ENCODE results near the gene CHAMP1.

Gene CHAMP1

DNA sequence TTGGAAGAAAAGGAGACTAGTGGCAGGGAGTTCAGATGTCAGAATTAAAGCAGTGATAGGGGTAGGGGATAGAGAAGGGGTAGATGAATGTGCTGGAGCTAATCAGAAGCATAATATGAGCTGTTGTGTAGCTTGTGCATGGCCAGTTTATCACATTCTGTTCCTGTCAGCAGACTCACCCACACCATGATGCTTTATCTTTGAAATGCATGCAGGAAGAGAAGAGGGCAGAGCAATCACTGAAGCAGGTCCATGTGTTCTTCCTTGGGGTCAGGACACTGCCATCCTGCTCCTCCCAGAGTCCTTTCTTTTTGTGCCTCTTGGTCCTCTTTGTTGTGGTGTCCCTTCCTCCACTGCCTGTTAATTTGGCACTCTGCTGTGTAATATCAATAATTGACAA lies 5.8 kb downstream of the CHAMP1 start:
- H3K27ac ChIP-seq (ENCODE audit: low read length) = no peak overlapping the region
- H3K79me2 ChIP-seq (ENCODE audit: low read length) = peaks cover 96% of the 10 kb centered on the region
- H3K9ac ChIP-seq (ENCODE audit: low read length) = no peak overlapping the region
- peaks cover 68% of the 10 kb centered on the region for H3K36me3 ChIP-seq (replicated peaks; ENCODE audit: low read depth, low read length)
- no peak overlapping the region for H3K4me3 ChIP-seq (ENCODE audit: low read length)
- peaks cover 85% of the 10 kb centered on the region for H4K20me1 ChIP-seq (ENCODE audit: insufficient read depth, low read length)
- no peak for TF ChIP-seq EZH2phosphoT487 (IDR thresholded peaks at IDR 0.05; ENCODE audit: low read depth)
- TF ChIP-seq, protein P1, sequence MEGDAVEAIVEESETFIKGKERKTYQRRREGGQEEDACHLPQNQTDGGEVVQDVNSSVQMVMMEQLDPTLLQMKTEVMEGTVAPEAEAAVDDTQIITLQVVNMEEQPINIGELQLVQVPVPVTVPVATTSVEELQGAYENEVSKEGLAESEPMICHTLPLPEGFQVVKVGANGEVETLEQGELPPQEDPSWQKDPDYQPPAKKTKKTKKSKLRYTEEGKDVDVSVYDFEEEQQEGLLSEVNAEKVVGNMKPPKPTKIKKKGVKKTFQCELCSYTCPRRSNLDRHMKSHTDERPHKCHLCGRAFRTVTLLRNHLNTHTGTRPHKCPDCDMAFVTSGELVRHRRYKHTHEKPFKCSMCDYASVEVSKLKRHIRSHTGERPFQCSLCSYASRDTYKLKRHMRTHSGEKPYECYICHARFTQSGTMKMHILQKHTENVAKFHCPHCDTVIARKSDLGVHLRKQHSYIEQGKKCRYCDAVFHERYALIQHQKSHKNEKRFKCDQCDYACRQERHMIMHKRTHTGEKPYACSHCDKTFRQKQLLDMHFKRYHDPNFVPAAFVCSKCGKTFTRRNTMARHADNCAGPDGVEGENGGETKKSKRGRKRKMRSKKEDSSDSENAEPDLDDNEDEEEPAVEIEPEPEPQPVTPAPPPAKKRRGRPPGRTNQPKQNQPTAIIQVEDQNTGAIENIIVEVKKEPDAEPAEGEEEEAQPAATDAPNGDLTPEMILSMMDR (IDR thresholded peaks at IDR 0.05; ENCODE audit: low read depth, low read length) = no peak
- H3K27me3 ChIP-seq (ENCODE audit: low read depth, low read length) = no peaks in the 10 kb centered on the region
- no peak overlapping the region for H3K4me2 ChIP-seq (ENCODE audit: low read length)
- H2AFZ ChIP-seq (ENCODE audit: low read depth, low read length) = no peak overlapping the region
- H3K4me1 ChIP-seq (ENCODE audit: low read length) = peaks cover 7% of the 10 kb centered on the region
- H3K9me3 ChIP-seq (ENCODE audit: insufficient read depth, low read length) = no peaks in the 10 kb centered on the region

GRCh38 chr13:114321256-114321655 lies 7.0 kb downstream of the CHAMP1 start:
- H4K20me1 ChIP-seq (ENCODE audit: insufficient read depth, low read length) = peaks cover 86% of the 10 kb centered on the region
- no peak for TF ChIP-seq EZH2phosphoT487 (IDR thresholded peaks at IDR 0.05; ENCODE audit: low read depth)
- TF ChIP-seq, protein P1 (IDR thresholded peaks at IDR 0.05; ENCODE audit: low read depth, low read length) = no peak
- no peaks in the 10 kb centered on the region for H3K9me3 ChIP-seq (ENCODE audit: insufficient read depth, low read length)
- H3K79me2 ChIP-seq (ENCODE audit: low read length) = peaks cover 96% of the 10 kb centered on the region
- no peak overlapping the region for H3K27ac ChIP-seq (ENCODE audit: low read length)
- no peak overlapping the region for H2AFZ ChIP-seq (ENCODE audit: low read depth, low read length)
- no peaks in the 10 kb centered on the region for H3K27me3 ChIP-seq (ENCODE audit: low read depth, low read length)
- H3K36me3 ChIP-seq (replicated peaks; ENCODE audit: low read depth, low read length) = peaks cover 76% of the 10 kb centered on the region
- no peak overlapping the region for H3K4me3 ChIP-seq (ENCODE audit: low read length)
- H3K4me1 ChIP-seq (ENCODE audit: low read length) = no peaks in the 10 kb centered on the region
- H3K9ac ChIP-seq (ENCODE audit: low read length) = no peak overlapping the region
- H3K4me2 ChIP-seq (ENCODE audit: low read length) = no peak overlapping the region

GRCh38 chr13:114323349-114323748 lies 9.0 kb downstream of the CHAMP1 start:
- H3K27ac ChIP-seq (ENCODE audit: low read length) = no peak overlapping the region

DNA sequence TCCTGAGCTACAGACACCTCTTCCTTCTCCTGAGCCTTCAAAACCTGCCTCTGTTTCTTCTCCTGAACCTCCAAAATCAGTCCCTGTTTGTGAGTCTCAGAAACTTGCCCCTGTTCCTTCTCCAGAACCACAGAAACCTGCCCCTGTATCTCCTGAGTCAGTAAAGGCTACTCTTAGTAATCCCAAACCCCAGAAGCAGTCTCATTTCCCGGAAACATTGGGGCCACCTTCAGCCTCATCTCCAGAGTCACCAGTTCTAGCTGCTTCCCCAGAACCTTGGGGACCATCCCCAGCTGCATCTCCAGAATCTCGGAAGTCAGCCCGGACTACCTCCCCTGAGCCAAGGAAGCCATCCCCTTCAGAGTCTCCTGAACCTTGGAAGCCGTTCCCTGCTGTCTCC lies 10.0 kb downstream of the CHAMP1 start:
- no peak overlapping the region for H3K4me2 ChIP-seq (ENCODE audit: low read length)
- H3K79me2 ChIP-seq (ENCODE audit: low read length) = peaks cover 78% of the 10 kb centered on the region
- no peak overlapping the region for H3K27ac ChIP-seq (ENCODE audit: low read length)
- H4K20me1 ChIP-seq (ENCODE audit: insufficient read depth, low read length) = peaks cover 69% of the 10 kb centered on the region
- H3K27me3 ChIP-seq (ENCODE audit: low read depth, low read length) = no peaks in the 10 kb centered on the region
- H3K9ac ChIP-seq (ENCODE audit: low read length) = no peak overlapping the region
- H3K36me3 ChIP-seq (replicated peaks; ENCODE audit: low read depth, low read length) = peaks cover 74% of the 10 kb centered on the region
- H3K9me3 ChIP-seq (ENCODE audit: insufficient read depth, low read length) = no peaks in the 10 kb centered on the region
- no peaks in the 10 kb centered on the region for H3K4me1 ChIP-seq (ENCODE audit: low read length)
- H3K4me3 ChIP-seq (ENCODE audit: low read length) = no peak overlapping the region
- no peak for TF ChIP-seq EZH2phosphoT487 (IDR thresholded peaks at IDR 0.05; ENCODE audit: low read depth)
- TF ChIP-seq, protein P1 (IDR thresholded peaks at IDR 0.05; ENCODE audit: low read depth, low read length) = no peak
- no peak overlapping the region for H2AFZ ChIP-seq (ENCODE audit: low read depth, low read length)

More at GRCh38 chr13:114323349-114323748, 9.0 kb downstream of the CHAMP1 start:
- no peak overlapping the region for H2AFZ ChIP-seq (ENCODE audit: low read depth, low read length)
- H3K4me2 ChIP-seq (ENCODE audit: low read length) = no peak overlapping the region
- H3K4me3 ChIP-seq (ENCODE audit: low read length) = no peak overlapping the region
- H3K9ac ChIP-seq (ENCODE audit: low read length) = no peak overlapping the region
- TF ChIP-seq, protein P1 (IDR thresholded peaks at IDR 0.05; ENCODE audit: low read depth, low read length) = no peak
- TF ChIP-seq EZH2phosphoT487 (IDR thresholded peaks at IDR 0.05; ENCODE audit: low read depth) = no peak
- H3K36me3 ChIP-seq (replicated peaks; ENCODE audit: low read depth, low read length) = peaks cover 72% of the 10 kb centered on the region
- no peaks in the 10 kb centered on the region for H3K4me1 ChIP-seq (ENCODE audit: low read length)
- no peaks in the 10 kb centered on the region for H3K27me3 ChIP-seq (ENCODE audit: low read depth, low read length)
- H3K79me2 ChIP-seq (ENCODE audit: low read length) = peaks cover 88% of the 10 kb centered on the region
- H3K9me3 ChIP-seq (ENCODE audit: insufficient read depth, low read length) = no peaks in the 10 kb centered on the region
- H4K20me1 ChIP-seq (ENCODE audit: insufficient read depth, low read length) = peaks cover 73% of the 10 kb centered on the region

All from OCI-LY3 (cell line).